GM12878 (cell line): Measurements from ENCODE around the gene MAPT. TPM values are rescaled to one million over a fixed set of nuclear protein-coding genes. Genes with fewer than 3 reads are reported as not detected.

Source experiments
- ATAC-seq: fragments of 200-7000 bp; cut with Tn5 transposase; 3 replicates; pipeline ENCODE4 v1.9.1; 2020; ENCODE audit warnings: mild to moderate bottlenecking, moderate library complexity
- BruUV-seq: library from RNA; stranded (reverse); fragments of 400-500 nt; replicated peaks from 2 replicates; lab custom pipeline; 2021; lab: Mats Ljungman, UMichigan
- CTCF ChIA-PET: fragments of 300-600 bp; sonication (Branson Sonifier 250); formaldehyde crosslinking; extraction: SDS; loops from one replicate; lab custom pipeline; 2021; ENCODE audit warnings: inconsistent platforms; lab: Yijun Ruan, JAX
- POLR2A ChIA-PET: fragments of 350-600 bp; formaldehyde crosslinking; extraction: SDS; loops from one replicate; lab custom pipeline; 2021; ENCODE audit warnings: inconsistent platforms; lab: Charles Lee
- RAD21 ChIA-PET: fragments of 300-600 bp; sonication (Branson Sonifier 250); formaldehyde crosslinking; loops from one replicate; lab custom pipeline; 2023; ENCODE audit warnings: antibody characterized with exemption; ENCODE audit not compliant: unreplicated experiment; lab: Charles Lee
- SMC1A ChIA-PET: fragments of 300-600 bp; sonication (Branson Sonifier 250); formaldehyde crosslinking; loops from one replicate; lab custom pipeline; 2023; ENCODE audit not compliant: unreplicated experiment, uncharacterized antibody; lab: Charles Lee
- DNase-seq: peaks from one replicate; pipeline ENCODE4 v3.0.0-alpha.2; 2011; ENCODE audit warnings: low read depth, low spot score
- FAIRE-seq: peaks from 3 replicates; lab custom pipeline; 2011; peaks lifted over from hg19 to GRCh38; lab: Jason Lieb, UNC
- H2AFZ ChIP-seq: 2 replicates; pipeline ENCODE4 v1.6.0; 2011; ENCODE audit warnings: low read depth, low read length, control low read depth; ENCODE audit not compliant: control insufficient read depth
- H3K27ac ChIP-seq: 2 replicates; pipeline ENCODE4 v1.5.1; 2011; ENCODE audit warnings: control low read depth; ENCODE audit not compliant: control insufficient read depth, insufficient read depth
- H3K27me3 ChIP-seq, 2 experiments: replicated peaks in 1 of 2; 2 replicates each; pipeline versions ENCODE4 v1.6.0 to v1.6.1; 2011; ENCODE audit warnings: low read length in 1 of 2; ENCODE audit not compliant: control insufficient read depth in 2 of 2, insufficient read depth in 2 of 2
- H3K36me3 ChIP-seq, 2 experiments: 2 replicates each; pipeline ENCODE4 v1.5.1; 2011; ENCODE audit warnings: low read length in 1 of 2; ENCODE audit not compliant: control insufficient read depth in 2 of 2, insufficient read depth in 2 of 2
- H3K4me1 ChIP-seq: 2 replicates; pipeline ENCODE4 v1.6.1; 2011; ENCODE audit warnings: mild to moderate bottlenecking, low read length, moderate library complexity, mixed read lengths; ENCODE audit not compliant: control insufficient read depth, insufficient read depth
- H3K4me2 ChIP-seq: 2 replicates; pipeline ENCODE4 v1.6.0; 2011; ENCODE audit warnings: control low read depth; ENCODE audit not compliant: control insufficient read depth, insufficient read depth
- H3K4me3 ChIP-seq: fragments of 200-600 bp; sonication (generic); 2 replicates; pipeline ENCODE4 v1.5.1; 2016
- H3K79me2 ChIP-seq: 2 replicates; pipeline ENCODE4 v1.6.0; 2011; ENCODE audit warnings: low read length; ENCODE audit not compliant: control insufficient read depth, insufficient read depth
- H3K9ac ChIP-seq: 2 replicates; pipeline ENCODE4 v1.8.0; 2011; ENCODE audit warnings: low read length, control low read depth, mixed read lengths; ENCODE audit not compliant: control insufficient read depth, insufficient read depth
- H3K9me3 ChIP-seq: replicated peaks from 3 replicates; pipeline ENCODE4 v1.5.1; 2011; ENCODE audit warnings: mild to moderate bottlenecking, low read length; ENCODE audit not compliant: control insufficient read depth, insufficient read depth
- H4K20me1 ChIP-seq: 2 replicates; pipeline ENCODE4 v1.6.0; 2011; ENCODE audit not compliant: control insufficient read depth, insufficient read depth
- CHD4 ChIP-seq: fragments of 200-600 bp; sonication (generic); IDR thresholded peaks from 2 replicates; pipeline ENCODE4 v1.6.1; 2016; ENCODE audit warnings: mild to moderate bottlenecking
- IKZF2 ChIP-seq, 2 experiments: fragments of 450-650 bp; IDR thresholded peaks; 2 replicates each; pipeline ENCODE4 v1.6.1; 2017; ENCODE audit warnings: mild to moderate bottlenecking in 2 of 2, moderate library complexity in 2 of 2
- SIN3A ChIP-seq: IDR thresholded peaks from 2 replicates; pipeline ENCODE4 v1.6.1; 2012; ENCODE audit warnings: low read depth, low read length, improper control_type of control experiment
- TAF1 ChIP-seq: IDR thresholded peaks from 2 replicates; pipeline ENCODE4 v1.6.1; 2011; ENCODE audit warnings: mild to moderate bottlenecking, low read depth, low read length, borderline replicate concordance
- WGBS: methylation state at CpG from one replicate; pipeline ENCODE4 v1.1.6; 2016; ENCODE audit warnings: low lambda C conversion rate; ENCODE audit not compliant: insufficient replicate concordance, insufficient coverage; ENCODE audit errors: missing lambda C conversion rate; 5-methylcytosine and 5-hydroxymethylcytosine counted together
- in situ Hi-C: fragments of 300-500 bp; cut with MboI; formaldehyde crosslinking; loops from 9 replicates; pipeline ENCODE4 v1.14.3; 2018; ENCODE audit warnings: mixed read lengths
- intact Hi-C: fragments of 100-400 bp; cut with micrococcal nuclease; formaldehyde crosslinking; loops from one replicate; pipeline ENCODE4 v1.14.2; 2022; ENCODE audit not compliant: unreplicated experiment
- polyA plus RNA-seq, 11 experiments: library from polyadenylated mRNA; depleted of rRNA in 4 of 11; unstranded in 6 of 11; stranded (reverse) in 5 of 11; fragments of >200 nt; fragmentation: Nextera tagmentation in 4 of 11; fragmentation: Illumina TruSeq in 1 of 11; extraction: Ambion mirVana in 4 of 11; extraction: Trizol in 1 of 11; gene quantifications; 1 replicate in 1 of 11; 2 replicates in 10 of 11; pipeline versions ENCODE4 v1.2.1 to v1.2.3, GENCODE V29; 2011 to 2016; ENCODE audit warnings: inconsistent platforms in 2 of 11, missing spikeins in 2 of 11, low read depth in 1 of 11
- total RNA-seq, 4 experiments: library from RNA; depleted of rRNA in 3 of 4; stranded (reverse); fragments of >200 nt in 3 of 4; fragmentation: Illumina TruSeq in 1 of 4; extraction: Trizol in 1 of 4; gene quantifications; 2 replicates each; pipeline versions ENCODE4 v1.2.1 to v1.2.3, GENCODE V29; 2013 to 2021
- TF ChIP-seq, protein P1 (sequence below): fragments of 450-650 bp; IDR thresholded peaks from 2 replicates; pipeline ENCODE4 v1.6.1; 2017; ENCODE audit warnings: borderline replicate concordance
- TF ChIP-seq, protein P2 (sequence below): fragments of 150-350 bp; IDR thresholded peaks from 2 replicates; pipeline ENCODE4 v1.6.1; 2016; ENCODE audit warnings: low read depth, low read length
- TF ChIP-seq, protein P3 (sequence below): fragments of 150-350 bp; IDR thresholded peaks from 2 replicates; pipeline ENCODE4 v1.6.1; 2014; ENCODE audit warnings: mild to moderate bottlenecking, low read depth, low read length

MAPT gene
- total and polyA plus RNA-seq, 10 of the 15 experiments (the other 5 are each of a cell fraction or from before 2014, with no cell fraction given): under 0.01 to 0.05 (median 0.03) TPM; not detected in 7

DNA sequence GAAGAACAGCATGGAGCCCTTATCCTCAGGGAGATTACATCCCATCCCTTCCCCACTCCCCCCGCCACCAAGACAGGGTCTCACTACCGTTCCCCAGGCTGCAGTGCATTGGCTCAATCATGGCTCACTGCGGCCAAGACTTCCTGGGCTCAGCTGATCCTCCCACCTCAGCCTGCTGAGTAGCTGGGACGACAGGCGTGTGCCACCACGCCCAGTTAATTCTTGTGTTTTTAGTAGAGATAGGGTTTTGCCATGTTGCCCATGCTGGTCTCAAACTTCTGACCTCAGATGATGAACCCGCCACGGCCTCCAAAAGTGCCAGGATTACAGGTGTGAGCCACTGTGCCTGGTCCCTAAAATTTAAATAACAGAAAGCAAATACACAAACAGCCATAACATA, 153.5 kb downstream of the MAPT start (continued):
- TF ChIP-seq, protein P1, sequence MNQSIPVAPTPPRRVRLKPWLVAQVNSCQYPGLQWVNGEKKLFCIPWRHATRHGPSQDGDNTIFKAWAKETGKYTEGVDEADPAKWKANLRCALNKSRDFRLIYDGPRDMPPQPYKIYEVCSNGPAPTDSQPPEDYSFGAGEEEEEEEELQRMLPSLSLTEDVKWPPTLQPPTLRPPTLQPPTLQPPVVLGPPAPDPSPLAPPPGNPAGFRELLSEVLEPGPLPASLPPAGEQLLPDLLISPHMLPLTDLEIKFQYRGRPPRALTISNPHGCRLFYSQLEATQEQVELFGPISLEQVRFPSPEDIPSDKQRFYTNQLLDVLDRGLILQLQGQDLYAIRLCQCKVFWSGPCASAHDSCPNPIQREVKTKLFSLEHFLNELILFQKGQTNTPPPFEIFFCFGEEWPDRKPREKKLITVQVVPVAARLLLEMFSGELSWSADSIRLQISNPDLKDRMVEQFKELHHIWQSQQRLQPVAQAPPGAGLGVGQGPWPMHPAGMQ: no peak
- TF ChIP-seq, protein P2, sequence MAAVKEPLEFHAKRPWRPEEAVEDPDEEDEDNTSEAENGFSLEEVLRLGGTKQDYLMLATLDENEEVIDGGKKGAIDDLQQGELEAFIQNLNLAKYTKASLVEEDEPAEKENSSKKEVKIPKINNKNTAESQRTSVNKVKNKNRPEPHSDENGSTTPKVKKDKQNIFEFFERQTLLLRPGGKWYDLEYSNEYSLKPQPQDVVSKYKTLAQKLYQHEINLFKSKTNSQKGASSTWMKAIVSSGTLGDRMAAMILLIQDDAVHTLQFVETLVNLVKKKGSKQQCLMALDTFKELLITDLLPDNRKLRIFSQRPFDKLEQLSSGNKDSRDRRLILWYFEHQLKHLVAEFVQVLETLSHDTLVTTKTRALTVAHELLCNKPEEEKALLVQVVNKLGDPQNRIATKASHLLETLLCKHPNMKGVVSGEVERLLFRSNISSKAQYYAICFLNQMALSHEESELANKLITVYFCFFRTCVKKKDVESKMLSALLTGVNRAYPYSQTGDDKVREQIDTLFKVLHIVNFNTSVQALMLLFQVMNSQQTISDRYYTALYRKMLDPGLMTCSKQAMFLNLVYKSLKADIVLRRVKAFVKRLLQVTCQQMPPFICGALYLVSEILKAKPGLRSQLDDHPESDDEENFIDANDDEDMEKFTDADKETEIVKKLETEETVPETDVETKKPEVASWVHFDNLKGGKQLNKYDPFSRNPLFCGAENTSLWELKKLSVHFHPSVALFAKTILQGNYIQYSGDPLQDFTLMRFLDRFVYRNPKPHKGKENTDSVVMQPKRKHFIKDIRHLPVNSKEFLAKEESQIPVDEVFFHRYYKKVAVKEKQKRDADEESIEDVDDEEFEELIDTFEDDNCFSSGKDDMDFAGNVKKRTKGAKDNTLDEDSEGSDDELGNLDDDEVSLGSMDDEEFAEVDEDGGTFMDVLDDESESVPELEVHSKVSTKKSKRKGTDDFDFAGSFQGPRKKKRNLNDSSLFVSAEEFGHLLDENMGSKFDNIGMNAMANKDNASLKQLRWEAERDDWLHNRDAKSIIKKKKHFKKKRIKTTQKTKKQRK: no peak
- TF ChIP-seq TAF1: no peak
- no peak for TF ChIP-seq SIN3A
- TF ChIP-seq, all 136 proteins: peak for 0

- CTCF ChIA-PET: interaction anchor here (0.7 to 3.1 kb wide), 4 partner anchors 9 to 137 kb away, joined by 3 to 24 read pairs (median 5); no protein-coding TSS in a partner anchor
These were observed 155.3 kb downstream of the MAPT start for GRCh38 chr17:46049656-46050055.

More at GRCh38 chr17:46049656-46050055, 155.3 kb downstream of the MAPT start:
- no peak for ATAC-seq
- Histone ChIP-seq H3K27me3 (no peaks in the 10 kb centered on the region), H2AFZ (no peak overlapping the region), H3K4me2 (no peak overlapping the region), H3K27ac (no peak overlapping the region), H3K9ac (no peak overlapping the region), H3K9me3 (no peaks in the 10 kb centered on the region), H3K36me3 (peaks cover 13 to 22% of the 10 kb centered on the region in 2 experiments), H3K4me3 (no peak overlapping the region), H3K4me1 (peaks cover 8% of the 10 kb centered on the region), H4K20me1 (no peaks in the 10 kb centered on the region), H3K79me2 (no peaks in the 10 kb centered on the region)
- TSS peak; percentile 15 for BruUV-seq
- intact Hi-C loops (no loop called here), in situ Hi-C loops (no loop called here)
- no peak for DNase-seq
- SMC1A ChIA-PET: interaction anchor here (0.9 to 3.0 kb wide), 3 partner anchors 10 to 160 kb away, joined by 3 to 19 read pairs (median 3); no protein-coding TSS in a partner anchor
- TF ChIP-seq IKZF2 (IDR thresholded peaks at IDR 0.05) (no peak), CHD4 (no peak)
- TF ChIP-seq, protein P3, sequence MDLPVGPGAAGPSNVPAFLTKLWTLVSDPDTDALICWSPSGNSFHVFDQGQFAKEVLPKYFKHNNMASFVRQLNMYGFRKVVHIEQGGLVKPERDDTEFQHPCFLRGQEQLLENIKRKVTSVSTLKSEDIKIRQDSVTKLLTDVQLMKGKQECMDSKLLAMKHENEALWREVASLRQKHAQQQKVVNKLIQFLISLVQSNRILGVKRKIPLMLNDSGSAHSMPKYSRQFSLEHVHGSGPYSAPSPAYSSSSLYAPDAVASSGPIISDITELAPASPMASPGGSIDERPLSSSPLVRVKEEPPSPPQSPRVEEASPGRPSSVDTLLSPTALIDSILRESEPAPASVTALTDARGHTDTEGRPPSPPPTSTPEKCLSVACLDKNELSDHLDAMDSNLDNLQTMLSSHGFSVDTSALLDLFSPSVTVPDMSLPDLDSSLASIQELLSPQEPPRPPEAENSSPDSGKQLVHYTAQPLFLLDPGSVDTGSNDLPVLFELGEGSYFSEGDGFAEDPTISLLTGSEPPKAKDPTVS: no peak
- WGBS: 99% methylated on average over 5 of the region's 5 CpGs
- RAD21 ChIA-PET: interaction anchor here (1.0 to 2.4 kb wide), 5 partner anchors 14 to 143 kb away, joined by 3 to 10 read pairs (median 3); partner anchors contain the start of gene KANSL1
- no peak for FAIRE-seq
- POLR2A ChIA-PET: no interaction called here
